Non-pigmented ciliary epithelial cell (primary cell): ENCODE measurements around the gene KIAA1217.

ENCODE experiments used
- DNase-seq: peaks from one replicate; pipeline ENCODE4 v3.0.0-alpha.2; 2010; ENCODE audit warnings: low read depth

Gene KIAA1217

DNA sequence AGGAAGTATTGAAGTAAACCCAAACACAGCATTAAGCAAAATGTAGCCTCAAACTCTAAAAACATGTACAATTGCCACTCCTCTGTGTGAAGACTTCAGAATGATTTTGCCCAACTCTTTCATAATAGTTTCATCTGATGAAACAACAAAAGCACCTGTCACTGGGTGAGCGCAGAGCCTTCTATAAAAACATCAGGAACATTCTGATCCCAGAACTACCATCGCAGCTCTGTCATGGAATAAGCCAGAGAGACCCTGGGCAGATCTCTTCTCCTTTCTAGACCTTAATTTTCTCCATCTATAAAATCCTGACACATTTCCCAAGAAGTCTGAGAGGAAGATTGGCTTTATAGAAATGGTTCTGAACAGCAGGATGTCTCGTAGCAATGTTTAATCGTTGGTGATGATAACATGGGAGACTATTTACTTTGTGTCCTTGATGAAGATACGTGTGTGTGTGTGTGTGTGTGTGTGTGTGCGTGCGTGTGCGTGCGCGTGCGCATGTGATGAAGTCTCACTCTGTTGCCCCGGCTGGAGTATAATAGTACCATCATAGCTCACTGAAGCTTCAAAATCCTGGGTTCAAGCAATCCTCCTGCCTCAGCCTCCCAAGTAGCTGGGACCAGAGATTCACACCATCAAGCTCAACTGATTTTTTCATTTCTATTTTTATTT is 198.0 kb downstream of the KIAA1217 start:
- no peak for DNase-seq

DNA sequence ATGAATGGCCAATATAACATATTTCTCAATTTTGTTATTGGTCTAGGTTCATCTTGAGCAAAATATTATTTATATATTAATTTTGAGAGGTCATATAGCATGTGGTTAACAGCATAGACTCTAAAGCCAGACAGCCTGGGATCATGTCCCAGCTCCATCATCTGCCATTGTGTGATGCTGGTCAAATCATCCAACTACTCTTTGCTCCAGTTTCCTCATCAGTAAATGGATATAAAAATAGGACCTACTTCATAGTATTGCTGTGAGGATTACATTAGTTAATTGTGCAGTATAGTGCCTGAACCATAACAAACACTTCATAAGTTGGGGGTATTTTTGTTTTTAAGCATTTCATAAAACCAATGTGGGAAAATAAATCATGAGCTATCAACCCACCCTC is 199.0 kb downstream of the KIAA1217 start:
- no peak for DNase-seq

- DNase-seq: no peak
Observed at GRCh38 chr10:24408365-24408764, 199.4 kb downstream of the KIAA1217 start.

GRCh38 chr10:24414597-24414996 is 205.7 kb downstream of the KIAA1217 start:
- DNase-seq: no peak

DNA sequence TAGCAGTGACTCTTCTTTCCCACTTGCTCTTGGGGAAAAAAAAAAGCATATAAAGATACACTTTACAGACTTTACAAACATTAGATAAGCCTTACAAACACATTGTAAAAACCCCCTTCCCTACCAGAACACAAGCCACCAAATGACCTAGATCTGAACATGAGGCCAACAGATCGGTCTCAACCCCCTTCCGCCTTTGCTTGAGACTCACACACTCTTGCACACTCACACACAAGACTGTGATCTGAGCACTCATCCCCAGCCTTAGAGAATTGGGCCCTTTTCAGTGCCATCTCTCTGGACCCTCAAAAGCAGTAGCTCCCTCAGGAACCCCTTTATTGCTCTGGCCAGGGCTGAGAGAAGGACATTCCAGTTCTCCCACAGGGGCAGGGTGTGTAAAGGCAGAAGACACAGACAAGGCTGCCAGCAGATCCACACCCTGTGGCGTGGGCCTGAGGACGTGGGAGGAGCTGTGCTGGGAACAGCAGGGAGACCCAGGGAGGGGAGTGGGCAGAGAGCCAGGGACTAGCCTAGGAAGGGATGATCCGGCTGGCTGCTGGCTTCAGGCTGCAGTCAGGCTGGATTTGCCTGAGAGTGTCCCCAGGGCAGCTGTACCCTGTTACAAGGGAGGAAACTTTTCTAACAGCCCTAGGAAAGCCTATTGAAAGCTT is 206.7 kb downstream of the KIAA1217 start:
- DNase-seq: peak; percentile 30

- no peak for DNase-seq
Observed at GRCh38 chr10:24416248-24416647, 207.3 kb downstream of the KIAA1217 start.

DNA sequence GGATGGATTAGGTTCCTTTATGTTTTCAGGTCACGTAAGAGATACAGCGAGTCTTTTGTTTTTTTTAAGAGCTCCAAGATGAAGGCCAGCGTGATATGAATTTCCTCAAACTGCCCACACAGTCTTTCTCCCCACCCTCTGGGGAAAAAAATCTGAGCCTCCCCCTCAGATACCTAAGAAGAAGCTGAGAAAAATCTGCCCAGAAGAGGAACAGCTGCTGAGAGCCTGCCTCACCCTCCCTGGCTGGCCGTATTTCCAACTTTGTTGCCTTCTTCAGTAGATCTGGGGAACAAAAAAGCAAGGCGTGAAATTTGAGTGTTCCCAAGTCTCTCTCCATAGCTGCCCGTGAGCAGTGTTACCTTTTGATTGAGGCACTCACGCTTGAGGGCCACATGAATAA is 208.1 kb downstream of the KIAA1217 start:
- no peak for DNase-seq

DNA sequence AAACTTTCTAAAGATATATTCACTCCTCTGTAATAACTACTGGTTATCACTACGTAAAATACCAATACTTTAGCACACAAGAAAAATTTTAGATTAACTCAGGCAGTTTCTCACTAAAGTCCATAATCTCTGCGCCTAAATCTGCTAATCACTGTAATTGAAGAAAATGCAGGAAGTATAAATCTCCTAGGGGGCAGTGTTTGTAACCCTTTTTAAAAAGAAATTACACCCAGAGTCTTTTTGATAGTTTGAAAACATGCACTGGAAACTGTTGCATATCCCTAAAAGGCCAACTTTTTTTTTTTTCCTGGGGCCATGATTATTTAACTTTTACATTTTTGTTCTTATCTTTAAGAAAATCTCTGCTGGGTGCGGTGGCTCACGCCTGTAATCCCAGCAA is 209.6 kb downstream of the KIAA1217 start:
- no peak for DNase-seq

DNA sequence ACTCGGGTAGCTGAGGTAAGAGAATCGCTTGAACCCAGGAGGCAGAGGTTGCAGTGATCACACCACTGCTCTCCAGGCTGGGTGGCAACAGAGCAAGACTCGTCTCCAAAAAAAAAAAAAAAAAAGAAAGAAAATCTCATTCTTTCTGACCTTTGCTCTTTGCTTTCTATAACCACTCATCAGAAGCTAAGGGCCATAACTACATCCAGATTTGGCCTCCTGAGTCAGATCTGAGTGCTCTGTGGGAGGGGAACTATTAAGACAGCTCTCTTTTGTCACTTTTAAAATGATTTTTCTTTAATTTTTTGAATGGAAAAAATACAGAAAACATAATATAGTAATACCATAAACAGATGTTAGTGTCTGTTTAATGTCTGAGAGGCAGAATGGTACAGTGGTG is 210.1 kb downstream of the KIAA1217 start:
- no peak for DNase-seq

DNA sequence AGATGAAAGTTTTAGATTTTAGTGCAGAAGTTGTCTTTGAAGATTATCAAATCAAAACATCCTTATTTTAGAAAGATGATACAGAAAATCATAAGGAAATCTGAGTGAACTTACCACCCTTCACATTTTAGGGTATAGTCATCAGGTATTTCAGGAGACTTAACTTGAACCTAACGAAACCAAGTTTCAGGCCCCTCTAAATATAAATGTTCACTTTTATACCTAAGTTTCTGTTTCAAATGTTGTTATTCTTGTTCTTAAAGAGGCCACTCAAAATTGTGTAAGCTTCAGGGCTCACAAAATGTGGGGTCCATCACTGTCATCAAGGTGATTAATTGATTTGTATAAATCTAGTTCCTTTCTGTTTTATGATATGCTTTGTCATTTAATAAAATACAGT is 216.2 kb downstream of the KIAA1217 start:
- DNase-seq: no peak

DNA sequence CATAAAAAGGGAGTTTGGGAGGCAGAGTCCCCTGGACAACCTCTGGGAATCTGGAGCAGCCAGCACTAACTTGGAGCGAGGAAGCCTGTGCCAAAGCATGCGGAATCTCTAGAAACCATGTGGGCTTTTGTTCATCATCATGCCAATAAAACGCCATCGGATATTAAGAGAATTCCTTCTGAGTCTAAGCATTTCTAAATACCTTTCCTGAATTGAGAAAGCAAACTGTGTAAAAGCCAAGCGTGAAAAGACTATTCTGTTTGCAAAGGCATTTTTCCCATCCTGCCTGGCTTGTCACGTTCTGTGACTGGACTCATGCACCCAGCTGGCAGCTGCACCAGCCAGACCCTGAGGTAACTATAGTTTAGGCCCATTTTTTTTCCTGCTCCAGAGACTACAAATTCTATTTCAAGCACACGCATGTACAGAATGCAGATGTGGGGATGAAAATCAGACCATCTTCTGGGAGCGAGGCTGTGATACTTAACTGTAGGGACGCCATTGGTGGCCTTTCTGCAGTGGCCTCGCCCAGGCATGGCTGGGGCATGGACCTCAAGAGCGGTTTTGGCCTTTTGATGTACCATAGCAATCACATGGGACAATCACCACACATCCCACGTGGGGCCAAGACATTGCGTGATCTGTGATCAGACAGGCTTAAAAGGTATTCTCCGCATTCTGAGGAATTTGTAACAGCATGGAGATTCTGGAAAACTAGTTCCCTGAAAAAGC is 218.9 kb downstream of the KIAA1217 start:
- DNase-seq: no peak

GRCh38 chr10:24428410-24428782 is 219.5 kb downstream of the KIAA1217 start:
- no peak for DNase-seq

DNA sequence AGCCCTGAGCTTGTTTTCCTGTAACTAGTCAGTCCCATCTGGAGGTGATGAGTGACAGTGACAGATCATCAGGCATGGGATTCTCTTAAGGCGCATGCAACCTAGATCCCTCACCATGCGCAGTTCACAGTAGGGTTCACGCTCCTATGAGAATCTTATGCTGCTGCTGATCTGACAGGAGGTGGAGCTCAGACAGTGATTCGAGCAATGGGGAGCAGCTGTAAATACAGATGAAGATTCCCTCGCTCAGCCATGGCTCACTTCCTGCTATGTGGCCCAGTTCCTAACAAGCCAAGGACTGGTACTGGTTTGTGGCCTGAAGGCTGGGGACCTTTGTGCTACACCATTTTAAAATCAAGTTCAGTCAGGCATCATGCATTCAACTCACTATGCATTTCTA is 221.7 kb downstream of the KIAA1217 start:
- no peak for DNase-seq

- no peak for DNase-seq
Observed at GRCh38 chr10:24432478-24433416, 223.8 kb downstream of the KIAA1217 start.

DNA sequence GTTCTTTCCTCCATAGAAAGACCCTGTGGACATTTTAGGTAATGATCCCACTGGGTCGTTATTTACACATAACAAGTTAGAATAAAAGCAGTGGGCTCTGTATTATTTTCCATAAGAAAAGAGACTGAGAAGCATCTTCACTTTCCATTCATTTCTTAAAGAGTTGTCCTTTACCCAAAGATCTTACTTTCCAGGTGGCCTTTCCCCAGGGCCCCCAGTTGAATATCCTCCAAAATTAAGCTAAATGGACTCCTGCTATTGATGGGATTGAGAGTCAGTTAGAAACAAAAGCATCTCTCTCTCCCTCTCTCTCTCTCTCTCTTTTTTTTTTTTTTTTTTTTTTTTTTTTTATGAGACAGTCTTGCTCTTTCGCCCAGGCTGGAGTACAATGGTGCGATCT is 224.8 kb downstream of the KIAA1217 start:
- no peak for DNase-seq

- no peak for DNase-seq
Observed at GRCh38 chr10:24434961-24435360, 226.0 kb downstream of the KIAA1217 start.

GRCh38 chr10:24435374-24435773 is 226.4 kb downstream of the KIAA1217 start:
- no peak for DNase-seq

DNA sequence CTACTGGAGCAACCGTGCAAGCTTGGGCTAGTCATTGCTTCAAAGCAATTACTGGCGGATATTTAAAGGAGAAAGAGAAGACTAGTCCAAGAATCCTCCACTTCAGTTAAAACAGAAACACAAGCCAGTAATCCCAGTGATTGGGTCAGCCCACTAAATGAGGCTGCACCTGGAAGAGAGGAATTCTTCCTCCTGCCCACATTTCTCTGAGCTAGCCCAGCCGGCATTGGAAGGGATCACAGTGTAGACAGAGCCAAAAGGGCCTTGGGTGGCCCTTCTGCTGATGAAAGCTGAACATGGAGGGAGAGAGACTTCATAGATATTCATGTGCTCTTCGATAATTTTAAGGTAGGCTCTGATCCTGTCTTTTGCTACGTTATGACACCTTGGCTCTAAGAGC is 228.4 kb downstream of the KIAA1217 start:
- DNase-seq: no peak

- peak; percentile 34 for DNase-seq
Observed at GRCh38 chr10:24438800-24439199, 229.9 kb downstream of the KIAA1217 start.

GRCh38 chr10:24439935-24440334 is 231.0 kb downstream of the KIAA1217 start:
- DNase-seq: no peak

- peak; percentile 58 for DNase-seq
Observed at GRCh38 chr10:24440817-24441797, 232.2 kb downstream of the KIAA1217 start.
